NT2/D1 (cell line): Measurements from ENCODE around the gene GPR146.

Experiments
- SUZ12 ChIP-seq: IDR thresholded peaks from 2 replicates; pipeline ENCODE4 v1.6.1; 2011; ENCODE audit not compliant: insufficient read length, insufficient read depth; ENCODE audit errors: extremely low read depth
- YY1 ChIP-seq: IDR thresholded peaks from 2 replicates; pipeline ENCODE4 v1.6.1; 2011; ENCODE audit not compliant: insufficient read length, insufficient read depth
- ZNF274 ChIP-seq: IDR thresholded peaks from 2 replicates; pipeline ENCODE4 v1.6.1; 2011; ENCODE audit warnings: mild to moderate bottlenecking, low read depth, low read length

DNA sequence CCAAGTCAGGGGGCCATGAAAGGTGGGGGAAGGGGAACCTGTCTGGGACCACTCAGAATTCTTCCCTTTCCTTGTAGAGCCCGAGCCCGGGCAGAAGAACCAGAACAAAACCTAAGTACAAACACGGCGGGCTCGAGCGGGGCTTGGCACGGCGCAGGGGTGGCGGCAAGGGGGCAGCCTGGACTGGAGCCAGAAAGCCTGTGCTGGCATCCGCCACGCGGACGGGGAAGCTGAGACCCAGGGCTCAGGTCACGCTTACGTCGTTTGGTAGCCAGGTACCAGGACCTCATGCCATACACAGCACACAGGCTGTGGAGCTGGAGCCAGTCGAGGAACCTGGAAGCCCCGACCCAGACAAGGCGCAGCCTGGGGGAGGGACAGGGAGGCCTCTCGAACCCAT, 37.0 kb downstream of the GPR146 start:
- TF ChIP-seq YY1 = no peak
- no peak for TF ChIP-seq SUZ12
- no peak for TF ChIP-seq ZNF274
